ENCODE measurements around the gene SHISA9.

GRCh38 chr16:12881740-12882139, 19.7 kb upstream of the SHISA9 start:
- TF ChIP-seq CTCF (IDR thresholded peaks at IDR 0.05) (no peak), EP300 (IDR thresholded peaks at IDR 0.05) (no peak), POLR2A (IDR thresholded peaks at IDR 0.05) (no peak)
